Sigmoid colon (tissue), 4 donors: ENCODE data around the gene SMIM35.

Experiments
- CTCF ChIP-seq, 4 experiments: fragments of 450-650 bp in 3 of 4; fragments of 200-600 bp in 1 of 4; IDR thresholded peaks; one replicate each; pipeline ENCODE4 v1.5.1; 2016 to 2019; ENCODE audit warnings: antibody characterized with exemption in 4 of 4, mild to moderate bottlenecking in 3 of 4, moderate library complexity in 2 of 4
- EP300 ChIP-seq, 4 donors: sonication (generic); formaldehyde crosslinking; IDR thresholded peaks; one replicate each; pipeline ENCODE4 v1.6.1; 2017; ENCODE audit warnings: antibody characterized with exemption in 4 of 4
- POLR2A ChIP-seq, 2 donors: fragments of 450-650 bp; IDR thresholded peaks; one replicate each; pipeline ENCODE4 v1.6.1; 2016; ENCODE audit warnings: antibody characterized with exemption in 2 of 2, mild to moderate bottlenecking in 2 of 2, moderate library complexity in 2 of 2

DNA sequence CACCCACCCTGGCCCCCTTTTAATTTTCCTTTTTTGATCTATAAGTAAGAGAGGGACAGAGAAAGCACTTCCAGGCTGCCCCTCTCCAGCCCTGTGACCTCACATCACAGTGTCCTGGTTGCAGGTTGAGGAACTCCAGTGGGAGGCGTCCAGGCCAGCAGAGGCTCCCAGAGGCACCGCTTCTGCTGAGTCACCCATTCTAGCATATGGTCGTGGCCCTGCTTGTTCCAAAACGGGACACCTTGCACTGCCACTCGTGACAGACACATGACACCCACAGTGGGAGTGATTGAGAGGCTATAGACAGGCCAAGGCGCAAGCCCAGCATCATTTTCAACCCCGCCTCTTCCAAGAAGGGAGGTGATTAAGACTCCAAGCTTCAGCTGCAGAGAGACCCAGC lies 25.9 kb downstream of the SMIM35 start:
- TF ChIP-seq CTCF (IDR thresholded peaks at IDR 0.05) (no peak), POLR2A (IDR thresholded peaks at IDR 0.05) (no peak), EP300 (IDR thresholded peaks at IDR 0.05) (no peak)
